Activated CD4-positive, alpha-beta T cell treated with anti-CD3 and anti-CD28 coated beads for 36 hours (primary cell): ENCODE data around the gene GIPC3. TPM values are rescaled to one million over a fixed set of nuclear protein-coding genes. Genes with fewer than 3 reads are reported as not detected.
A peak's percentile ranks its signal among the peaks of the same experiment; 100 is the strongest.
"Not testable (repeated sequence)": the region's sequence is repeated elsewhere in the genome, so short reads cannot be mapped to it uniquely, and the experiment has no call there.

Experiments
- ATAC-seq: fragments of 200-7000 bp; cut with Tn5 transposase; one replicate; pipeline ENCODE4 v1.10.0; 2021; ENCODE audit warnings: mild to moderate bottlenecking, moderate library complexity
- CTCF ChIA-PET: fragments of 350-600 bp; sonication (Branson Sonifier 250); formaldehyde crosslinking; loops from one replicate; lab custom pipeline; 2021; ENCODE audit warnings: antibody characterized with exemption; lab: Charles Lee
- POLR2A ChIA-PET: fragments of 350-600 bp; sonication (Branson Sonifier 250); formaldehyde crosslinking; loops from one replicate; lab custom pipeline; 2021; ENCODE audit warnings: antibody characterized with exemption, inconsistent platforms; lab: Charles Lee
- DNase-seq: peaks from one replicate; pipeline ENCODE4 v3.0.0-alpha.2; 2020
- H3K27ac Mint-ChIP-seq: one replicate; pipeline ENCODE4 v1.8.0; 2021; ENCODE audit warnings: mixed read lengths
- H3K27me3 Mint-ChIP-seq: one replicate; pipeline ENCODE4 v1.8.0; 2021; ENCODE audit warnings: mixed read lengths
- H3K36me3 Mint-ChIP-seq: one replicate; pipeline ENCODE4 v1.8.0; 2021; ENCODE audit warnings: low read depth, mixed read lengths
- H3K4me1 Mint-ChIP-seq: one replicate; pipeline ENCODE4 v1.8.0; 2021; ENCODE audit warnings: mixed read lengths
- H3K4me3 Mint-ChIP-seq: one replicate; pipeline ENCODE4 v1.8.0; 2021; ENCODE audit warnings: mild to moderate bottlenecking, moderate library complexity, mixed read lengths
- H3K9me3 Mint-ChIP-seq: one replicate; pipeline ENCODE4 v1.8.0; 2021; ENCODE audit warnings: low read depth, mixed read lengths
- intact Hi-C, 2 experiments: fragments of 100-400 bp; cut with DNase I in 1 of 2; cut with micrococcal nuclease in 1 of 2; formaldehyde crosslinking; loops; one replicate each; pipeline versions ENCODE4 v1.14.2 to v1.15.1; 2022 to 2024; cut with DNase I, micrococcal nuclease
- total RNA-seq, 2 experiments: library from RNA; stranded (reverse); gene quantifications; one replicate each; pipeline ENCODE4 v1.2.3, GENCODE V29; 2021

GIPC3 gene
- total RNA-seq, 2 experiments from 2014 or later = 0.48 to 0.51 TPM

- Mint-ChIP-seq H3K27ac (no peak overlapping the region), H3K9me3 (no peaks in the 10 kb centered on the region), H3K4me1 (no peaks in the 10 kb centered on the region), H3K36me3 (no peaks in the 10 kb centered on the region), H3K27me3 (no peaks in the 10 kb centered on the region), H3K4me3 (no peak overlapping the region)
- DNase-seq (no peak), ATAC-seq (no peak)
- intact Hi-C loops = no loop called here
- ChIA-PET POLR2A (no interaction called here), CTCF (no interaction called here)
Observed at GRCh38 chr19:3565139-3565538, 20.1 kb upstream of the GIPC3 start.

- DNase-seq, POLR2A ChIA-PET, H3K9me3 Mint-ChIP-seq, H3K36me3 Mint-ChIP-seq, H3K4me3 Mint-ChIP-seq, H3K27ac Mint-ChIP-seq, ATAC-seq, H3K27me3 Mint-ChIP-seq: not testable (repeated sequence)
- intact Hi-C loops = loop anchor here in 1 of 2 experiments (5.0 kb wide), 3 partner anchors 402 to 772 kb away; partner anchors contain the start of genes DAPK3 and MPND
- CTCF ChIA-PET = interaction anchor here (1.0 kb wide), 1 partner anchor 14 kb away, joined by 3 read pairs; no protein-coding TSS in a partner anchor
- H3K4me1 Mint-ChIP-seq = peaks cover 11% of the 10 kb centered on the region
Observed at GRCh38 chr19:3570042-3570441, 15.2 kb upstream of the GIPC3 start.

- Mint-ChIP-seq H3K4me3 (no peak overlapping the region), H3K27me3 (no peaks in the 10 kb centered on the region), H3K36me3 (peaks cover 12% of the 10 kb centered on the region), H3K4me1 (peaks cover 11% of the 10 kb centered on the region), H3K9me3 (no peaks in the 10 kb centered on the region), H3K27ac (no peak overlapping the region)
- POLR2A ChIA-PET = no interaction called here
- CTCF ChIA-PET = no interaction called here
- ATAC-seq = no peak
- intact Hi-C loops = loop anchor here in 1 of 2 experiments (5.0 kb wide), 3 partner anchors 402 to 772 kb away; partner anchors contain the start of genes DAPK3 and MPND
- DNase-seq = no peak
Observed at GRCh38 chr19:3570606-3571011, 14.7 kb upstream of the GIPC3 start.

GRCh38 chr19:3572132-3572854 is 13.0 kb upstream of the GIPC3 start:
- peak overlapping the region; percentile 73 for H3K4me3 Mint-ChIP-seq
- CTCF ChIA-PET = no interaction called here
- intact Hi-C loops = loop anchor here (1.0 to 5.0 kb wide), 17 partner anchors 14 to 770 kb away; partner anchors contain the start of genes DAPK3 (in 1 of the 2), FZR1 (in 1 of the 2), MFSD12 (in 1 of the 2) and MPND (in 1 of the 2)
- ATAC-seq (peak; percentile 96), DNase-seq (peak; percentile 100)
- H3K27me3 Mint-ChIP-seq = no peaks in the 10 kb centered on the region
- POLR2A ChIA-PET = no interaction called here
- H3K9me3 Mint-ChIP-seq = no peaks in the 10 kb centered on the region
- H3K36me3 Mint-ChIP-seq = peaks cover 12% of the 10 kb centered on the region
- H3K4me1 Mint-ChIP-seq = peaks cover 11% of the 10 kb centered on the region
- no peak overlapping the region for H3K27ac Mint-ChIP-seq

GRCh38 chr19:3572855-3573161 is 12.5 kb upstream of the GIPC3 start, which contains the start of gene HMG20B:
TSS of gene HMG20B (plus strand) at chr19:3572944. CDS start at chr19:3573310, 366 bp downstream.
- CTCF ChIA-PET = no interaction called here
- H3K36me3 Mint-ChIP-seq = peaks cover 12% of the 10 kb centered on the region
- peaks cover 11% of the 10 kb centered on the region for H3K4me1 Mint-ChIP-seq
- no peak within 1 kb of the TSS for H3K27ac Mint-ChIP-seq
- H3K9me3 Mint-ChIP-seq = no peaks in the 10 kb centered on the region
- POLR2A ChIA-PET = no interaction called here
- peak within 1 kb of the TSS; percentile 73 for H3K4me3 Mint-ChIP-seq
- no peaks in the 10 kb centered on the region for H3K27me3 Mint-ChIP-seq
- DNase-seq (no peak), ATAC-seq (peak; percentile 1)
- intact Hi-C loops = loop anchor here (1.0 to 5.0 kb wide), 19 partner anchors 15 to 769 kb away; partner anchors contain the start of genes FZR1 (in 2 of the 2), DAPK3 (in 1 of the 2), MFSD12 (in 1 of the 2) and MPND (in 1 of the 2)

- Mint-ChIP-seq H3K4me3 (peak overlapping the region; percentile 73), H3K9me3 (no peaks in the 10 kb centered on the region), H3K27me3 (no peaks in the 10 kb centered on the region), H3K27ac (no peak overlapping the region), H3K36me3 (peaks cover 12% of the 10 kb centered on the region), H3K4me1 (peaks cover 11% of the 10 kb centered on the region)
- CTCF ChIA-PET = interaction anchor here (0.7 kb wide), 1 partner anchor 27 kb away, joined by 3 read pairs; no protein-coding TSS in a partner anchor
- DNase-seq (peak; percentile 56), ATAC-seq (peak; percentile 1)
- POLR2A ChIA-PET = interaction anchor here (0.5 to 0.9 kb wide), 3 partner anchors 16 to 117 kb away, joined by 3 to 4 read pairs (median 3); partner anchors contain the start of gene MFSD12
- intact Hi-C loops = loop anchor here (1.0 to 5.0 kb wide), 7 partner anchors 67 to 769 kb away; partner anchors contain the start of genes DAPK3 (in 1 of the 2), FZR1 (in 1 of the 2), MPND (in 1 of the 2) and NCLN (in 1 of the 2)
Observed at GRCh38 chr19:3573162-3573857, 12.0 kb upstream of the GIPC3 start.

GRCh38 chr19:3573858-3574637 is 11.2 kb upstream of the GIPC3 start:
- H3K4me3 Mint-ChIP-seq = peak overlapping the region; percentile 73
- POLR2A ChIA-PET = interaction anchor here (0.5 to 0.9 kb wide), 3 partner anchors 17 to 116 kb away, joined by 3 to 4 read pairs (median 3); partner anchors contain the start of gene MFSD12

GRCh38 chr19:3575260-3575741 is 10.0 kb upstream of the GIPC3 start:
- H3K27ac Mint-ChIP-seq = no peak overlapping the region
- ChIA-PET POLR2A (no interaction called here), CTCF (interaction anchor here (0.7 kb wide), 1 partner anchor 10 kb away, joined by 3 read pairs; no protein-coding TSS in a partner anchor)
- peaks cover 11% of the 10 kb centered on the region for H3K4me1 Mint-ChIP-seq
- no peaks in the 10 kb centered on the region for H3K27me3 Mint-ChIP-seq
- intact Hi-C loops = loop anchor here in 1 of 2 experiments (1.0 kb wide), 1 partner anchor 30 kb away; no protein-coding TSS in a partner anchor
- peaks cover 12% of the 10 kb centered on the region for H3K36me3 Mint-ChIP-seq
- ATAC-seq (no peak), DNase-seq (peak; percentile 63)
- H3K4me3 Mint-ChIP-seq = no peak overlapping the region
- H3K9me3 Mint-ChIP-seq = no peaks in the 10 kb centered on the region

More at GRCh38 chr19:3573858-3574637, 11.2 kb upstream of the GIPC3 start:
- H3K27ac Mint-ChIP-seq = no peak overlapping the region
- peak; percentile 98 for DNase-seq
- H3K4me1 Mint-ChIP-seq = peaks cover 11% of the 10 kb centered on the region
- H3K27me3 Mint-ChIP-seq = no peaks in the 10 kb centered on the region
- intact Hi-C loops = loop anchor here (1.0 to 5.0 kb wide), 7 partner anchors 68 to 768 kb away; partner anchors contain the start of genes DAPK3 (in 1 of the 2), FZR1 (in 1 of the 2), MPND (in 1 of the 2) and NCLN (in 1 of the 2)
- peak; percentile 47 for ATAC-seq
- CTCF ChIA-PET = interaction anchor here (0.7 kb wide), 2 partner anchors 12 to 27 kb away, joined by 3 read pairs; no protein-coding TSS in a partner anchor
- no peaks in the 10 kb centered on the region for H3K9me3 Mint-ChIP-seq
- H3K36me3 Mint-ChIP-seq = peaks cover 12% of the 10 kb centered on the region

GRCh38 chr19:3575949-3576673 is 9.2 kb upstream of the GIPC3 start:
- intact Hi-C loops = loop anchor here in 1 of 2 experiments (1.0 kb wide), 1 partner anchor 31 kb away; no protein-coding TSS in a partner anchor
- POLR2A ChIA-PET = no interaction called here

More at GRCh38 chr19:3575949-3576673, 9.2 kb upstream of the GIPC3 start:
- no peaks in the 10 kb centered on the region for H3K9me3 Mint-ChIP-seq
- CTCF ChIA-PET = interaction anchor here (0.5 kb wide), 1 partner anchor 74 kb away, joined by 3 read pairs; no protein-coding TSS in a partner anchor
- no peaks in the 10 kb centered on the region for H3K27me3 Mint-ChIP-seq
- H3K4me1 Mint-ChIP-seq = peaks cover 11% of the 10 kb centered on the region
- no peak overlapping the region for H3K4me3 Mint-ChIP-seq
- no peak for ATAC-seq
- no peak overlapping the region for H3K27ac Mint-ChIP-seq
- DNase-seq = no peak
- H3K36me3 Mint-ChIP-seq = peaks cover 12% of the 10 kb centered on the region
